Uterus (tissue), 4 donors: Measurements from ENCODE around the gene TNFRSF6B. TPM values are rescaled to one million over a fixed set of nuclear protein-coding genes. Genes with fewer than 3 reads are reported as not detected.
A peak's percentile ranks its signal among the peaks of the same experiment; 100 is the strongest.

ENCODE experiments used
- DNase-seq, 2 donors: peaks; one replicate each; pipeline ENCODE4 v3.0.0-alpha.2; 2019 to 2020
- H3K27ac ChIP-seq, 2 donors: fragments of 200-600 bp; sonication (generic); 1 replicate in 1 of 2; 2 replicates in 1 of 2; pipeline ENCODE4 v1.5.1; 2016 to 2018
- H3K27me3 ChIP-seq, 2 donors: fragments of 200-600 bp; sonication (generic); one replicate each; pipeline ENCODE4 v1.5.1; 2018 to 2019; ENCODE audit warnings: control low read depth in 1 of 2
- H3K36me3 ChIP-seq, 2 donors: fragments of 200-600 bp; sonication (generic); one replicate each; pipeline ENCODE4 v1.5.1; 2019; ENCODE audit warnings: control low read depth in 1 of 2
- H3K4me1 ChIP-seq, 2 donors: fragments of 200-600 bp; sonication (generic); one replicate each; pipeline ENCODE4 v1.5.1; 2018 to 2019; ENCODE audit warnings: control low read depth in 1 of 2
- H3K4me3 ChIP-seq, 2 donors: fragments of 200-600 bp; sonication (generic); 1 replicate in 1 of 2; 2 replicates in 1 of 2; pipeline ENCODE4 v1.5.1; 2018 to 2019; ENCODE audit warnings: mild to moderate bottlenecking in 1 of 2
- H3K9me3 ChIP-seq, 2 donors: fragments of 200-600 bp; sonication (generic); one replicate each; pipeline ENCODE4 v1.5.1; 2019; ENCODE audit warnings: control low read depth in 1 of 2
- POLR2A ChIP-seq, 2 donors: fragments of 450-650 bp; IDR thresholded peaks; one replicate each; pipeline ENCODE4 v1.6.1; 2016; ENCODE audit warnings: antibody characterized with exemption in 2 of 2, mild to moderate bottlenecking in 1 of 2, moderate library complexity in 1 of 2
- intact Hi-C: fragments of 100-400 bp; cut with DNase I; formaldehyde crosslinking; loops from one replicate; pipeline ENCODE4 v1.15.1; 2023; ENCODE audit warnings: low total_unique reads
- total RNA-seq, 4 donors: library from RNA; depleted of rRNA in 3 of 4; stranded (reverse); fragments of >200 nt in 3 of 4; gene quantifications; one replicate each; pipeline versions ENCODE4 v1.1.0 to v1.2.4, GENCODE V29; 2014 to 2023
- TF ChIP-seq, protein P1 (sequence below), 4 experiments: fragments of 200-600 bp in 2 of 4; fragments of 450-650 bp in 2 of 4; sonication (generic) in 2 of 4; IDR thresholded peaks; one replicate each; pipeline ENCODE4 v1.5.1; 2016 to 2019; ENCODE audit warnings: antibody characterized with exemption in 4 of 4, mild to moderate bottlenecking in 2 of 4, moderate library complexity in 1 of 4
- donor health status: DM: yes; HTN: yes; CAD: no.

Gene TNFRSF6B
- total RNA-seq, 4 donors from 2014 or later, result 0.83 to 4.1 TPM; not detected in 2

DNA sequence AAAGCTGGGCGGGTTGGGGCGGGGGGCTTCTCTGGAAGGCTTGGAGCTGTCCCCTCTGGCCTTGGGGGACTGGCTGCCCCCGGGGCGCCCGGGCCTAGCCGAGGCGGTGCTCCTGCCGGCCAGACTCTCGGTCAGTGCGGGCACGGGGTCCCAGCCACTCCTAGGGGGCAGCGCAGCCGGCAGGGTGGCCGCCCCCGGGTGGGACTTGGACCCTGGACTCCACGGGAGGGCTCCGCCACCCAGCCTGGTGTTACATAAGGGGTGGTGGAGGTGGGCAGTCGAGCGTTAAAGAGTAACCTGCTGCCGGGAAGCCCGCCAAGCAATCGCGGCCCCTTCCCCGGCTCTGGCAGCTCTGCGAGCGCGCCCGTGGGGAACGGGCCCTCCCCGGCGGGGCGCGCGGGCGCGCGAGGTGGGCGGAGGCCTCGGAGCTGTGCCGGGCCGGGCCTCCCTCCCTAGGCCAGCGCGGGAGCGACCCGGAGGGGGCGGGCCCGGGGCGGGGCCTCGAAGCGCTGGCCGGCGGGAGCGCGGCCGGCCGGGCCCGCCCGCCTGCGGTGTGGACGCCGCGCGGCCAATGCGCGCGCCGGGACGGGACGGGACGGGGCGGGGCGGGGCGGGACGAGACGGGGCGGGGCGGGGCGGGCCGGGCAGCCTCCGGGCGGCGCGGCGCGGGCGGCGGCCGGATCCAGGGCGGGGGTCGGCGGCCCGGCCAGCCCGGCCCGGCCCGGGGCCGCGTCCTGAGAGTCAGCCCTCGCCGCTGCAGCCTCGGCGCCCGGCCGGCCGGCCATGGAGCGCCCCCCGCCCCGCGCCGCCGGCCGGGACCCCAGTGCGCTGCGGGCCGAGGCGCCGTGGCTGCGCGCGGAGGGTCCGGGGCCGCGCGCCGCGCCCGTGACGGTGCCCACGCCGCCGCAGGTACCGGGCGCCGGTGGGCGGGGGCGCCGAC lies 42.9 kb downstream of the TNFRSF6B start, which contains the start of gene SLC2A4RG:
TSS of gene SLC2A4RG (plus strand) at position 647 of the 940 bp plus-strand sequence. CDS start at position 784, 137 bp downstream.
- Histone ChIP-seq H3K9me3 (no peaks in the 10 kb centered on the region), H3K4me1 (peaks cover 0 to 30% of the 10 kb centered on the region in 2 donors)
- intact Hi-C loops, result no loop called here

GRCh38 chr20:63740070-63740626 lies 43.7 kb downstream of the TNFRSF6B start:
- Histone ChIP-seq H3K27ac (peak overlapping the region; percentile 88 to 92), H3K27me3 (no peaks in the 10 kb centered on the region), H3K4me3 (peak overlapping the region; percentile 55 to 77), H3K9me3 (no peaks in the 10 kb centered on the region), H3K36me3 (no peaks in the 10 kb centered on the region), H3K4me1 (peaks cover 0 to 30% of the 10 kb centered on the region in 2 donors)
- intact Hi-C loops, result no loop called here
- DNase-seq, result peak; percentile 43 to 75
- TF ChIP-seq, protein P1, sequence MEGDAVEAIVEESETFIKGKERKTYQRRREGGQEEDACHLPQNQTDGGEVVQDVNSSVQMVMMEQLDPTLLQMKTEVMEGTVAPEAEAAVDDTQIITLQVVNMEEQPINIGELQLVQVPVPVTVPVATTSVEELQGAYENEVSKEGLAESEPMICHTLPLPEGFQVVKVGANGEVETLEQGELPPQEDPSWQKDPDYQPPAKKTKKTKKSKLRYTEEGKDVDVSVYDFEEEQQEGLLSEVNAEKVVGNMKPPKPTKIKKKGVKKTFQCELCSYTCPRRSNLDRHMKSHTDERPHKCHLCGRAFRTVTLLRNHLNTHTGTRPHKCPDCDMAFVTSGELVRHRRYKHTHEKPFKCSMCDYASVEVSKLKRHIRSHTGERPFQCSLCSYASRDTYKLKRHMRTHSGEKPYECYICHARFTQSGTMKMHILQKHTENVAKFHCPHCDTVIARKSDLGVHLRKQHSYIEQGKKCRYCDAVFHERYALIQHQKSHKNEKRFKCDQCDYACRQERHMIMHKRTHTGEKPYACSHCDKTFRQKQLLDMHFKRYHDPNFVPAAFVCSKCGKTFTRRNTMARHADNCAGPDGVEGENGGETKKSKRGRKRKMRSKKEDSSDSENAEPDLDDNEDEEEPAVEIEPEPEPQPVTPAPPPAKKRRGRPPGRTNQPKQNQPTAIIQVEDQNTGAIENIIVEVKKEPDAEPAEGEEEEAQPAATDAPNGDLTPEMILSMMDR (IDR thresholded peaks at IDR 0.05), result no peak
- TF ChIP-seq POLR2A (IDR thresholded peaks at IDR 0.05), result no peak

More for the DNA sequence above, 42.9 kb downstream of the TNFRSF6B start, which contains the start of gene SLC2A4RG:
- Histone ChIP-seq H3K36me3 (no peaks in the 10 kb centered on the region), H3K27ac (peak within 1 kb of the TSS; percentile 88 to 94), H3K4me3 (peak within 1 kb of the TSS; percentile 55 to 77), H3K27me3 (no peaks in the 10 kb centered on the region)
- DNase-seq, result peak; percentile 72 to 85
- TF ChIP-seq POLR2A (IDR thresholded peaks at IDR 0.05), result no peak
- TF ChIP-seq, protein P1 (IDR thresholded peaks at IDR 0.05), result no peak

DNA sequence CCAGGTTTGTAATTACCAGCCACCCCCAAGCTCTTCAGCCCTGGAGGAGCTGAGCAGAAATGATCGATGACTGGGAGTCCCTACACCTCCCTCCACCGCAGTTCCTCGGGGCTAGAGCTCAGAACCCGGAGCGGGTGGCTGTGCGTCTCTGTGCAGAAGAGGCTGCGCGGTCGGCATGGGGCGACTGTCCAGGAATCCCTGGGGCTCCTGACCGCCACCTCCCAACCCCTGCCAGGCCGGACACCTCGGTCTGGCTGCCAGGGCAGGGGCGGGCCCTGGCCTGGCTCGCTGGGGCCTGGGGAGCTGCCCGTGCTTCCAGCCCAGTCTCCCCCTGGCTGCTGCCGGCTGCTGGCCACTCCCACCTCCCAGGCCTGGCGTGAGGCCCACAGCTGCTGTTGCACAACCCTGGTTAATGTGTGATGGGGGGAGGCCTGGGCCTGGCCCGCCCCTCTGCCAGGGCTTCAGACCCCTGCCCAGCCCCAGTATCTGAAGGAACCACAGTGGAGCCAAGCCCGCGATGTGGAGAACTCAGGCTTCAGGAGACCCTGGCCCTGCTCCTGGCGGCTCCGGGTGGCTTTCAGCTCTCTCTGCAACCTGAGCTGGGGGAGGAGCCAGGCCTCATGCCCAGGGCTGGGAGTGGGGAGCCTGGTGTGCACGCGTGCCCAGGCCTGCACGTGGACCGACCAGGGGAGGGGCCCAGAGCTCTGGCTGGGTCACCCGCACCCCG lies 44.3 kb downstream of the TNFRSF6B start:
- peak; percentile 96 to 98 for DNase-seq
- Histone ChIP-seq H3K4me1 (peaks cover 0 to 30% of the 10 kb centered on the region in 2 donors), H3K4me3 (peak overlapping the region; percentile 55 to 77), H3K27ac (peak overlapping the region; percentile 88 to 92), H3K9me3 (no peaks in the 10 kb centered on the region), H3K27me3 (no peaks in the 10 kb centered on the region), H3K36me3 (no peaks in the 10 kb centered on the region)
- peak in 1 of 2 donors; percentile 51 for TF ChIP-seq POLR2A (IDR thresholded peaks at IDR 0.05)
- TF ChIP-seq, protein P1 (IDR thresholded peaks at IDR 0.05), result peak; percentile 22 to 49 (median 36)
- intact Hi-C loops, result no loop called here

DNA sequence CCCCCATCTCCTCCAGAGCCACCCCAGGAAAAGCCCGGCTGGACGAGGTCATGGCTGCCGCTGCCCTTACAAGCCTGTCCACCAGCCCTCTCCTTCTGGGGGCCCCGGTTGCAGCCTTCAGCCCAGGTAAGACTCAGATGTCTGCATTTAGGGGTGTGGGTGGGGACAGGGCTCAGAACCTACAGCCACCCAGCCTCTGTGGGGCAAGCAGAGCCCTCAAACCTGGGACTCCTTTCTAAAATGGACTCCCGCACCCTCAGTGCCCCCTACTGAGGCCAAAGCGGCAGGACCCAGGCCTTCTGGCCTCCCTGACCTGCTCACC lies 44.9 kb downstream of the TNFRSF6B start:
- H3K27ac ChIP-seq, result peak overlapping the region; percentile 88 to 92
- H3K27me3 ChIP-seq, result no peaks in the 10 kb centered on the region
- TF ChIP-seq, protein P1 (IDR thresholded peaks at IDR 0.05), result no peak
- no peak for TF ChIP-seq POLR2A (IDR thresholded peaks at IDR 0.05)
- H3K36me3 ChIP-seq, result no peaks in the 10 kb centered on the region
- H3K9me3 ChIP-seq, result no peaks in the 10 kb centered on the region
- DNase-seq, result no peak
- H3K4me3 ChIP-seq, result peak overlapping the region; percentile 55 to 77
- intact Hi-C loops, result no loop called here
- H3K4me1 ChIP-seq, result peaks cover 0 to 30% of the 10 kb centered on the region in 2 donors
